ENCODE results near the gene KLF15. TPM values are rescaled to one million over a fixed set of nuclear protein-coding genes. Genes with fewer than 3 reads are reported as not detected.
A peak's percentile ranks its signal among the peaks of the same experiment; 100 is the strongest.

KLF15 gene
- total and polyA plus RNA-seq, 7 experiments from 2014 or later: 0.57 to 0.81 TPM; not detected in 5

DNA sequence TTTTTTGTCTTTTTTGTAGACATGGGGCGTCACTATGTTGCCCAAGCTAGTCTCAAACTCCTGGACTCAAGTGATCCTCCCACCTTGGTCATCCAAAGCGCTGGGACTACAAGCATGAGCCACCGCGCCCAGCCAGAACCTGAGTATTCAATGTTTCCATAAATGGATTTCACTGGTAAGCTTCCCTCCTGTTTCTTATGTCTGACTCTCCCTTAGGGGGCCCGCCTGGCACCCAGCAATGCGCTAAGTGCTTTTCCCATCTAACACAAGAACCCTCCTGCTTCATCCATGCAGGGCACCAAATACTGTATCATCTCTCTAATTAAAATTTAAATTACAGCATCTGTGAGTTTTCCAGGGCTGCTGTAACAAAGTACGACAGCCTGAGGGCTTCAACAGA lies 44.9 kb downstream of the KLF15 start:
- no peak overlapping the region for H3K4me3 ChIP-seq (ENCODE audit: low read length)
- H3K27me3 ChIP-seq (ENCODE audit: control insufficient read depth in 2 of 2, insufficient read depth in 2 of 2, low read length in 2 of 2): no peaks in the 10 kb centered on the region
- intact Hi-C loops (cut with micrococcal nuclease): no loop called here
- Mint-ChIP-seq H3K9me3 (peaks cover 0 to 1% (median 0%) of the 10 kb centered on the region in 11 donors), H3K27ac (no peak overlapping the region), H3K4me1 (peaks cover 0 to 1% (median 0%) of the 10 kb centered on the region in 7 donors), H3K4me3 (no peak overlapping the region), H3K36me3 (peaks cover 0 to 3% (median 0%) of the 10 kb centered on the region in 5 donors), H3K27me3 (peaks cover 0 to 12% (median 6%) of the 10 kb centered on the region in 5 donors)
- ChIA-PET CTCF (no interaction called here), POLR2A (no interaction called here)
- no peak overlapping the region for H3K27ac ChIP-seq (ENCODE audit: low read depth, low read length)
- no peaks in the 10 kb centered on the region for H3K36me3 ChIP-seq (ENCODE audit: control insufficient read depth in 2 of 3, insufficient read depth in 3 of 3, low read length in 3 of 3)
- H3K9me3 ChIP-seq (ENCODE audit: control insufficient read depth in 2 of 3, low read length in 3 of 3): no peaks in the 10 kb centered on the region
- ATAC-seq (no peak), DNase-seq (no peak)
- no peaks in the 10 kb centered on the region for H3K4me1 ChIP-seq (ENCODE audit: control insufficient read depth in 2 of 2, insufficient read depth in 2 of 2, low read length in 2 of 2)

DNA sequence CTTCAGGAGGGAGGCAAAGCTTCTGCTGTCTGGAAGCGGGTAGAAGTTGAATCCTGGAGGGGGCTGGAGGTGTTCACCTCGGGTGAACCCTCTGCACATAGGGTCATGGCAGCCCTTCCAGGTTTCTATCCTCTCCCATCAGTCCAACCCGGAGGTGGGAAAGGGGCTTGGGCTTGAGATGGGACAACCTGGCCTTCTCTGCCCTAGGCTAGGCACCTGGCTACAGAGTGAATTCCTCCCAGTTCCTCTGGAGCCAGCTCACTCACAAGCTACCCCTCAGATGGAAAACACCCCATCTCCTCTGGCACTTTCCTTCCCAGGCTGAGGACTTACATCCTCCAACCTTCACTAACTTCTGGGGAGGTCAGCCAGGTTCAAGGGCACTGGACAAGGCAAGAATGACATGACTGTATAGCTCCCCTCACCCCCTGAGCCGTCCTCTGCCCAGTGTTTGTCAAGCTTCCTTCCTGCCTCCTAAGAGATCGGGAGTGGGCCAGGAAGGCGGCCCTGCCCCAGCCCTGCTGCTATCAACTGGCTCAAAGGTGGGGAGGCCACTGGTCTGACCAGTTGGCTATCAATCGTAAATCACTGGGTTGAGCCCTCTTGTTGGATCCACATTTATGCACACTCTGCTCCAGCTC lies 45.8 kb downstream of the KLF15 start:
- Mint-ChIP-seq H3K27ac (no peak overlapping the region), H3K4me3 (no peak overlapping the region), H3K27me3 (peaks cover 0 to 12% (median 10%) of the 10 kb centered on the region in 5 donors), H3K4me1 (peaks cover 0 to 1% (median 0%) of the 10 kb centered on the region in 7 donors), H3K9me3 (no peaks in the 10 kb centered on the region), H3K36me3 (peaks cover 0 to 3% (median 0%) of the 10 kb centered on the region in 5 donors)
- no peak for DNase-seq
- no peaks in the 10 kb centered on the region for H3K4me1 ChIP-seq (ENCODE audit: control insufficient read depth in 2 of 2, insufficient read depth in 2 of 2, low read length in 2 of 2)
- no peaks in the 10 kb centered on the region for H3K27me3 ChIP-seq (ENCODE audit: control insufficient read depth in 2 of 2, insufficient read depth in 2 of 2, low read length in 2 of 2)
- H3K36me3 ChIP-seq (ENCODE audit: control insufficient read depth in 2 of 3, insufficient read depth in 3 of 3, low read length in 3 of 3): no peaks in the 10 kb centered on the region
- intact Hi-C loops (cut with micrococcal nuclease): no loop called here
- no peak overlapping the region for H3K27ac ChIP-seq (ENCODE audit: low read depth, low read length)
- POLR2A ChIA-PET: no interaction called here
- H3K9me3 ChIP-seq (ENCODE audit: control insufficient read depth in 2 of 3, low read length in 3 of 3): no peaks in the 10 kb centered on the region
- no peak for ATAC-seq
- CTCF ChIA-PET: interaction anchor here (0.6 kb wide), 1 partner anchor 66 kb away, joined by 3 read pairs; no protein-coding TSS in a partner anchor
- H3K4me3 ChIP-seq (ENCODE audit: low read length): no peak overlapping the region

DNA sequence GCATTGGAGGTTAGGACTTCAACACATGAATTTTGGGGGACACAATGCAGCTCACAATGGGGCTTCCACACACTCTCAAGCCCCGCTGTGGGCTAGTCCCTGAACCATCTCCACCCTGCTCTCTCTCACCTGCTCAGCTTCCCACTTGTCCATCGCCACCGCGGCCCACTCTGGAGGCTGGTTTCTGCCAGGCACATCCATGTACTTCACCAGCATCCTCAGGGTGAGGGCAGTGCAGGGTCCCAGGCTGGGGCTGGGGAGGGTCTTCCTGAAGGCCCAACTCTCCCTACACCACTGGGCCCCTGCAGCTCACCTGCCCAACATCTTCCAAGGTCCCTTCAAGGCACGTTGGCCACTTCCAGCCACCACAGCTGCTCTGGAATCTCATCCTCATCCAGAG lies 46.4 kb downstream of the KLF15 start:
- H3K4me3 ChIP-seq (ENCODE audit: low read length): no peak overlapping the region
- no peak for ATAC-seq
- H3K36me3 ChIP-seq (ENCODE audit: control insufficient read depth in 2 of 3, insufficient read depth in 3 of 3, low read length in 3 of 3): no peaks in the 10 kb centered on the region
- no peak for DNase-seq
- Mint-ChIP-seq H3K27me3 (peaks cover 0 to 10% (median 8%) of the 10 kb centered on the region in 5 donors), H3K36me3 (peaks cover 0 to 3% (median 0%) of the 10 kb centered on the region in 5 donors), H3K4me1 (peaks cover 0 to 1% (median 0%) of the 10 kb centered on the region in 7 donors), H3K4me3 (no peak overlapping the region), H3K9me3 (no peaks in the 10 kb centered on the region), H3K27ac (no peak overlapping the region)
- no peaks in the 10 kb centered on the region for H3K27me3 ChIP-seq (ENCODE audit: control insufficient read depth in 2 of 2, insufficient read depth in 2 of 2, low read length in 2 of 2)
- CTCF ChIA-PET: no interaction called here
- intact Hi-C loops (cut with micrococcal nuclease): no loop called here
- H3K9me3 ChIP-seq (ENCODE audit: control insufficient read depth in 2 of 3, low read length in 3 of 3): no peaks in the 10 kb centered on the region
- H3K27ac ChIP-seq (ENCODE audit: low read depth, low read length): no peak overlapping the region
- no peaks in the 10 kb centered on the region for H3K4me1 ChIP-seq (ENCODE audit: control insufficient read depth in 2 of 2, insufficient read depth in 2 of 2, low read length in 2 of 2)
- POLR2A ChIA-PET: no interaction called here

DNA sequence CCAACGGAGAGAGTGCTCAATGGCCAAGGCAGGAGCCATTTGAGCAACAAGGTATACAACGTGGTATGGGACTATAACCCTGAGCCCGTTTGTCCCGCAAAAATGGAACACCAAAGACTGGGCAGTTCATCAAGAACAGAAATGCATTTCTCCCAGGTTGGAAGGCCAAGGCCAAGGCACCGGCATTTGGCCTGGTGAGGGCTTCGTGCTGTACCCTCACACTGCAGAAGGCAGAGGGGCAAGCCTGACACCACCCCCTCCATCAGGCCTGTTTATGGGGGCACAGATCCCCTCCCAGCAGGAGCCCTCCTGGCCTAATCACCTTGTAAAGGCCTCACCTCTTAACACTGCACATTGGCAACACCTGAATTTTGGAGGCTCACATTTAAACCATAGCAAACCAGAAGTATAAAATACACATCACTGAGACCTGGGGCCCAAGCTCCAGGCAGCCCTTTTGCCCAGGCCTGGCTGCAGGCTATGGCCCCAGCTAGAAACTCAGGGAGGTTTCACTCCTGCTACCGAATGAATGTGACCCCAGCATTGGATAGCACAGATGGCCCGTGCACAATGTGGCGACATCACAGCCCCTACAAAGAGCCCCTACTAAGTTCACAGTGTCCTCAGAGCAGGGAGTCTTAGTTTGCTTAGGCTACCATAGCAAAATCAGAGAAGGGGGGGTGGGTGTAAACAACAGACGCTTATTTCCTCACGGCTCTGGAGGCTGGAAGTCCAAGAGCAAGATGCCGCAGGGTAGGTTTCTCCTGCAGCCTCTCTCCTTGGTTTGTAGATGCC lies 47.1 kb downstream of the KLF15 start:
- ChIA-PET CTCF (no interaction called here), POLR2A (no interaction called here)
- intact Hi-C loops (cut with micrococcal nuclease): no loop called here
- Histone ChIP-seq H3K27me3 (ENCODE audit: control insufficient read depth in 2 of 2, insufficient read depth in 2 of 2, low read length in 2 of 2) (no peaks in the 10 kb centered on the region), H3K36me3 (ENCODE audit: control insufficient read depth in 2 of 3, insufficient read depth in 3 of 3, low read length in 3 of 3) (no peaks in the 10 kb centered on the region), H3K27ac (ENCODE audit: low read depth, low read length) (no peak overlapping the region), H3K9me3 (ENCODE audit: control insufficient read depth in 2 of 3, low read length in 3 of 3) (no peaks in the 10 kb centered on the region), H3K4me1 (ENCODE audit: control insufficient read depth in 2 of 2, insufficient read depth in 2 of 2, low read length in 2 of 2) (no peaks in the 10 kb centered on the region), H3K4me3 (ENCODE audit: low read length) (no peak overlapping the region)
- no peak for ATAC-seq
- DNase-seq: no peak
- peaks cover 0 to 14% (median 8%) of the 10 kb centered on the region in 5 donors for H3K27me3 Mint-ChIP-seq
- peaks cover 0 to 3% (median 0%) of the 10 kb centered on the region in 5 donors for H3K36me3 Mint-ChIP-seq
- peaks cover 0 to 7% (median 0%) of the 10 kb centered on the region in 11 donors for H3K9me3 Mint-ChIP-seq
- H3K4me1 Mint-ChIP-seq: no peaks in the 10 kb centered on the region
- H3K27ac Mint-ChIP-seq: no peak overlapping the region
- no peak overlapping the region for H3K4me3 Mint-ChIP-seq

DNA sequence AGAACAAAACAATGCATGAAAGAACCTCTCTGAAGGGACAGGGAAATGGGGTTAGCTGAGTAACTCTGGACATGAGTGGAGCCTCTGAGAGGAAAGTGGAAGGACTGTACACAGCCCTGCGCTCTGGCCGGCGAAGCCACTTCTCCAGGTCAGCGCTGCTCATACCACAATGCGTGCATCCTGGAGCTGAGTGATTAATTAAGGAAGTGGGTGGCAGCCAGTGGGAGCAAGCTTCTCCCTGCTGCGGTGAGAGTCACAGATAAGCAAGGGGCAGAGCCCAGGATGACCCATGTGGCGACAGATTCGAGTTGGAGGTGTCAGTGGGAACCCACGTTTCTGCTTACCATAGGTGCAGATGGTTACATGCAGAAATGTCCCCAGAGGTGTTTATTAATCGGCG lies 48.0 kb downstream of the KLF15 start:
- no peaks in the 10 kb centered on the region for H3K4me1 Mint-ChIP-seq
- no peaks in the 10 kb centered on the region for H3K4me1 ChIP-seq (ENCODE audit: control insufficient read depth in 2 of 2, insufficient read depth in 2 of 2, low read length in 2 of 2)
- H3K9me3 ChIP-seq (ENCODE audit: control insufficient read depth in 2 of 3, low read length in 3 of 3): peaks cover 0 to 4% (median 0%) of the 10 kb centered on the region in 3 experiments
- peaks cover 0 to 4% (median 3%) of the 10 kb centered on the region in 5 donors for H3K36me3 Mint-ChIP-seq
- peaks cover 0 to 14% (median 8%) of the 10 kb centered on the region in 5 donors for H3K27me3 Mint-ChIP-seq
- no peak overlapping the region for H3K27ac ChIP-seq (ENCODE audit: low read depth, low read length)
- no peak overlapping the region for H3K27ac Mint-ChIP-seq
- no peak overlapping the region for H3K4me3 Mint-ChIP-seq
- DNase-seq (no peak), ATAC-seq (peak; percentile 16)
- peaks cover 0 to 14% (median 4%) of the 10 kb centered on the region in 11 donors for H3K9me3 Mint-ChIP-seq
- ChIA-PET CTCF (no interaction called here), POLR2A (no interaction called here)
- no peaks in the 10 kb centered on the region for H3K27me3 ChIP-seq (ENCODE audit: control insufficient read depth in 2 of 2, insufficient read depth in 2 of 2, low read length in 2 of 2)
- no peaks in the 10 kb centered on the region for H3K36me3 ChIP-seq (ENCODE audit: control insufficient read depth in 2 of 3, insufficient read depth in 3 of 3, low read length in 3 of 3)
- intact Hi-C loops (cut with micrococcal nuclease): no loop called here
- H3K4me3 ChIP-seq (ENCODE audit: low read length): no peak overlapping the region

DNA sequence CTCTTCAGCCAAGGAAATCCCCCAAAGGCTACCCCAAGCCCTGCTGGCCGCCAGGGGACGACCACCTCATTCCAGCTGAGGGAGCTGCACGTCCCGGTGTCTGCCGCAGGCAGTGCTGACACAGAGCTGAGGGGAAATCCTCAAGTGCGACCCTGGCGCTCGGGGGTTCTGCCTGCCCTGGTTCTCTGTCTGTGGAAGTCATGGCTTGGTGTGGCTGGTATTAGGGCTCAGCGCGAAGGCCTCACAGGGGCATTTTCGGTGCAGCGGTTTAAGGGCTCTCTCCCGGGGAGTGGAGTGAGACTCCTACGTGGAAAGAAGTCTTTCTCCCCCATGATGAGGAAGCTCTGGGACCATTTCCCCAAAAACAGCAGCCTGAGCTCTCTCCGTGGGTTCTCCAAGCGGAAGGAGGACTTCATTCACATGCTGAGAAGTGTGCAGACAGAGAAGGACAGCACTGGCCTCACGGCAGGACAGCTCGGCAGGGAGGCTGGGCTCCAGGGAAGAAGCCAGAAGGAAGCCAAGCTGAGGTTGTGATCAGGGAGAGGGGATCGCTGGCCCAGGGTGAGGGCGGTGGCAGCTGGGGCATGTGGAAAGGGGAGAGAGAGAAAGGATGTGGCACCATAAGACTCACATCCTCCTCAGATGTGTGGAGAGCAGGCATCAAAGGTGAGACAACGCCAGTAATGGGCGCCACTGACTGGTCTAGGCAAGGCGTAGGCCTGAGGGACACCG lies 48.6 kb downstream of the KLF15 start:
- intact Hi-C loops (cut with micrococcal nuclease): no loop called here
- H3K36me3 ChIP-seq (ENCODE audit: control insufficient read depth in 2 of 3, insufficient read depth in 3 of 3, low read length in 3 of 3): no peaks in the 10 kb centered on the region
- Mint-ChIP-seq H3K4me3 (no peak overlapping the region), H3K4me1 (no peaks in the 10 kb centered on the region), H3K36me3 (peaks cover 0 to 9% (median under 1%) of the 10 kb centered on the region in 5 donors), H3K27me3 (peaks cover under 1 to 18% (median 12%) of the 10 kb centered on the region in 5 donors), H3K9me3 (peaks cover 0 to 20% (median 7%) of the 10 kb centered on the region in 11 donors), H3K27ac (no peak overlapping the region)
- ChIA-PET CTCF (interaction anchor here (0.5 kb wide), 1 partner anchor 1106 kb away, joined by 3 read pairs; no protein-coding TSS in a partner anchor), POLR2A (no interaction called here)
- ATAC-seq (peak; percentile 10), DNase-seq (no peak)
- H3K4me1 ChIP-seq (ENCODE audit: control insufficient read depth in 2 of 2, insufficient read depth in 2 of 2, low read length in 2 of 2): no peaks in the 10 kb centered on the region
- peaks cover 0 to 4% (median 0%) of the 10 kb centered on the region in 3 experiments for H3K9me3 ChIP-seq (ENCODE audit: control insufficient read depth in 2 of 3, low read length in 3 of 3)
- no peaks in the 10 kb centered on the region for H3K27me3 ChIP-seq (ENCODE audit: control insufficient read depth in 2 of 2, insufficient read depth in 2 of 2, low read length in 2 of 2)
- no peak overlapping the region for H3K4me3 ChIP-seq (ENCODE audit: low read length)
- no peak overlapping the region for H3K27ac ChIP-seq (ENCODE audit: low read depth, low read length)
